SH-SY5Y (cell line): Measurements from ENCODE around the gene MARCKS.

Experiments
- GATA2 ChIP-seq: IDR thresholded peaks from 2 replicates; pipeline ENCODE4 v1.6.1; 2011; ENCODE audit warnings: mild to moderate bottlenecking, low read depth, low read length
- GATA3 ChIP-seq: IDR thresholded peaks from 2 replicates; pipeline ENCODE4 v1.6.1; 2011; ENCODE audit warnings: low read depth, mild to moderate bottlenecking, low read length, moderate library complexity

GRCh38 chr6:113876695-113877094, 19.6 kb downstream of the MARCKS start:
- TF ChIP-seq GATA2 (no peak), GATA3 (no peak)
